ENCODE measurements around the gene PCSK1N. TPM values are rescaled to one million over a fixed set of nuclear protein-coding genes. Genes with fewer than 3 reads are reported as not detected.

PCSK1N gene
- total and polyA plus RNA-seq, 2 of the 13 experiments (the other 11 are each of a cell fraction or from before 2014, with no cell fraction given), result 4.5 to 14.0 TPM

GRCh38 chrX:48802089-48802904, 33.1 kb downstream of the PCSK1N start:
- ATAC-seq, result peak; percentile 78
- BruUV-seq (replicated peaks), result no TSS peak
- peaks cover 0 to 3% of the 10 kb centered on the region in 2 experiments; a peak in 2 of 5 replicates for H3K36me3 ChIP-seq (replicated peaks in 1 of 2; ENCODE audit: control insufficient read depth in 1 of 2, insufficient read depth in 2 of 2, low read length in 2 of 2)
- POLR2A ChIA-PET, result interaction anchor here (0.9 to 2.3 kb wide), 14 partner anchors 19 to 389 kb away, joined by 3 to 17 read pairs (median 6); partner anchors contain the start of genes OTUD5, PCSK1N, PQBP1 and SLC35A2
- peak; percentile 85 for DNase-seq (ENCODE audit: low spot score)
- H3K4me3 ChIP-seq (replicated peaks in 1 of 3; ENCODE audit: insufficient read depth in 1 of 3, low read depth in 2 of 3, low read length in 3 of 3), result peak overlapping the region; percentile 80 to 84 (median 81)
- H3K9ac ChIP-seq (ENCODE audit: insufficient read depth, low read depth, low read length), result peak overlapping the region; percentile 88
- peak overlapping the region; percentile 98 for H3K27ac ChIP-seq (ENCODE audit: extremely low read length, insufficient read depth, low read length)
- 1% methylated on average over 32 of the region's 40 CpGs for WGBS (ENCODE audit: low lambda C conversion rate)
- no peaks in the 10 kb centered on the region for H3K79me2 ChIP-seq (ENCODE audit: insufficient read depth, low read length)
- H2AFZ ChIP-seq (ENCODE audit: low read length), result no peak overlapping the region
- H3K4me1 ChIP-seq (ENCODE audit: insufficient read depth, low read length), result peaks cover 30% of the 10 kb centered on the region
- no peaks in the 10 kb centered on the region for H3K9me3 ChIP-seq (ENCODE audit: low read length)
- CTCF ChIA-PET (ENCODE audit: low intra/inter-chr PET ratio, low total read pairs), result no interaction called here
- H4K20me1 ChIP-seq (ENCODE audit: insufficient read depth, low read length), result no peaks in the 10 kb centered on the region
- in situ Hi-C loops (cut with HindIII; ENCODE audit: extremely low pct_ligation_motif_present, low pct_unique_long_range_greater_than_20kb), result no loop called here
- no peak for FAIRE-seq
- peak overlapping the region; percentile 80 for H3K4me2 ChIP-seq (ENCODE audit: low read depth, low read length)
- intact Hi-C loops (cut with micrococcal nuclease; ENCODE audit: unreplicated experiment), result no loop called here
- H3K27me3 ChIP-seq (ENCODE audit: control insufficient read depth in 1 of 2, insufficient read depth in 2 of 2, low read length in 2 of 2), result no peaks in the 10 kb centered on the region; a peak in 1 of 5 replicates
- TF ChIP-seq ZNF569 (CRISPR knock-in tag; IDR thresholded peaks at IDR 0.05; ENCODE audit: borderline replicate concordance) (no peak), SMARCC2 (IDR thresholded peaks at IDR 0.05) (no peak), SPEN (CRISPR knock-in tag; IDR thresholded peaks at IDR 0.05; ENCODE audit: low read depth) (0 out of 2 replicates have a peak, but pooled peaks have one; percentile 37), ZFAT (CRISPR knock-in tag; conservative IDR thresholded peaks at IDR 0.05) (no peak), POLR2A (IDR thresholded peaks at IDR 0.05; ENCODE audit: insufficient read depth in 1 of 2, low read depth in 2 of 2, low read length in 2 of 2) (peak in 1 of 2 experiments; percentile 81; a peak in 2 of 4 replicates), HNF4A (CRISPR knock-in tag; IDR thresholded peaks at IDR 0.05) (peak; percentile 27; the same call in 1 of the 2 replicates), POLR2AphosphoS5 (IDR thresholded peaks at IDR 0.05; ENCODE audit: low read depth, low read length) (peak; percentile 56), ZBED4 (CRISPR knock-in tag; IDR thresholded peaks at IDR 0.05; ENCODE audit: borderline replicate concordance) (peak; percentile 96), ZNF430 (CRISPR knock-in tag; IDR thresholded peaks at IDR 0.05) (0 out of 2 replicates have a peak, but pooled peaks have one; percentile 57), KDM1A (CRISPR knock-in tag; IDR thresholded peaks at IDR 0.05) (no peak), YEATS4 (CRISPR knock-in tag; IDR thresholded peaks at IDR 0.05; ENCODE audit: borderline replicate concordance) (peak; percentile 36; the same call in 1 of the 2 replicates), YY1 (IDR thresholded peaks at IDR 0.05; ENCODE audit: insufficient read depth, insufficient replicate concordance, low read depth, low read length) (peak; percentile 15), MAZ (IDR thresholded peaks at IDR 0.05; ENCODE audit: borderline replicate concordance, low read depth, low read length) (peak; percentile 13; the same call in 1 of the 2 replicates), MAZ (CRISPR knock-in tag; IDR thresholded peaks at IDR 0.05; ENCODE audit: low read depth) (no peak; the same call in 1 of the 2 replicates), AGO2 (optimal IDR thresholded peaks at IDR 0.05; ENCODE audit: low read depth, low read length) (peak; percentile 3), ZNF317 (CRISPR knock-in tag; IDR thresholded peaks at IDR 0.05) (0 out of 2 replicates have a peak, but pooled peaks have one; percentile 23), BRCA1 (CRISPR knock-in tag; IDR thresholded peaks at IDR 0.05) (no peak), ZNF781 (CRISPR knock-in tag; IDR thresholded peaks at IDR 0.05; ENCODE audit: borderline replicate concordance, not compliant biosample characterization) (no peak), KDM5A (IDR thresholded peaks at IDR 0.05; ENCODE audit: borderline replicate concordance, low read length) (peak; percentile 45; the same call in 1 of the 2 replicates), U2AF1 (optimal IDR thresholded peaks at IDR 0.05; ENCODE audit: low read depth, low read length) (no peak), ZFY (CRISPR knock-in tag; IDR thresholded peaks at IDR 0.05) (peak; percentile 74)
